Stromal cell of bone marrow (primary cell): ENCODE measurements around the gene NCKAP5.

Source experiments
- DNase-seq: peaks from one replicate; pipeline ENCODE4 v3.0.0-alpha.2; 2012; ENCODE audit warnings: low read depth

NCKAP5 gene

GRCh38 chr2:132754867-132755472, 813.3 kb downstream of the NCKAP5 start:
- no peak for DNase-seq

- DNase-seq = no peak
Observed at GRCh38 chr2:132754392-132754791, 813.9 kb downstream of the NCKAP5 start.

- DNase-seq = no peak
Observed at GRCh38 chr2:132752421-132753206, 815.6 kb downstream of the NCKAP5 start.

- DNase-seq = no peak
Observed at GRCh38 chr2:132751836-132752235, 816.4 kb downstream of the NCKAP5 start.

GRCh38 chr2:132750606-132751005, 817.7 kb downstream of the NCKAP5 start:
- no peak for DNase-seq

- no peak for DNase-seq
Observed at GRCh38 chr2:132747046-132747445, 821.2 kb downstream of the NCKAP5 start.

- no peak for DNase-seq
Observed at GRCh38 chr2:132741754-132742153, 826.5 kb downstream of the NCKAP5 start.

GRCh38 chr2:132740081-132740720, 828.1 kb downstream of the NCKAP5 start:
- DNase-seq = no peak

GRCh38 chr2:132738223-132738622, 830.0 kb downstream of the NCKAP5 start:
- DNase-seq = no peak

- no peak for DNase-seq
Observed at GRCh38 chr2:132736059-132736458, 832.2 kb downstream of the NCKAP5 start.

GRCh38 chr2:132734961-132735360, 833.3 kb downstream of the NCKAP5 start:
- no peak for DNase-seq

- DNase-seq = no peak
Observed at GRCh38 chr2:132733094-132733493, 835.2 kb downstream of the NCKAP5 start.

GRCh38 chr2:132732694-132733093, 835.6 kb downstream of the NCKAP5 start:
- no peak for DNase-seq

GRCh38 chr2:132731441-132731840, 836.8 kb downstream of the NCKAP5 start:
- no peak for DNase-seq

GRCh38 chr2:132730611-132731010, 837.7 kb downstream of the NCKAP5 start:
- DNase-seq = no peak

GRCh38 chr2:132729522-132729921, 838.7 kb downstream of the NCKAP5 start:
- DNase-seq = no peak

- DNase-seq = no peak
Observed at GRCh38 chr2:132726155-132726554, 842.1 kb downstream of the NCKAP5 start.

- DNase-seq = no peak
Observed at GRCh38 chr2:132725748-132726147, 842.5 kb downstream of the NCKAP5 start.

GRCh38 chr2:132725148-132725547, 843.1 kb downstream of the NCKAP5 start:
- DNase-seq = no peak

GRCh38 chr2:132721938-132722337, 846.3 kb downstream of the NCKAP5 start:
- DNase-seq = no peak

- DNase-seq = no peak
Observed at GRCh38 chr2:132720393-132720792, 847.9 kb downstream of the NCKAP5 start.

GRCh38 chr2:132719480-132719879, 848.8 kb downstream of the NCKAP5 start:
- DNase-seq = no peak

GRCh38 chr2:132716954-132717353, 851.3 kb downstream of the NCKAP5 start:
- no peak for DNase-seq
